ENCODE results near the gene GPR183.
A peak's percentile ranks its signal among the peaks of the same experiment; 100 is the strongest.

The GPR183 gene

DNA sequence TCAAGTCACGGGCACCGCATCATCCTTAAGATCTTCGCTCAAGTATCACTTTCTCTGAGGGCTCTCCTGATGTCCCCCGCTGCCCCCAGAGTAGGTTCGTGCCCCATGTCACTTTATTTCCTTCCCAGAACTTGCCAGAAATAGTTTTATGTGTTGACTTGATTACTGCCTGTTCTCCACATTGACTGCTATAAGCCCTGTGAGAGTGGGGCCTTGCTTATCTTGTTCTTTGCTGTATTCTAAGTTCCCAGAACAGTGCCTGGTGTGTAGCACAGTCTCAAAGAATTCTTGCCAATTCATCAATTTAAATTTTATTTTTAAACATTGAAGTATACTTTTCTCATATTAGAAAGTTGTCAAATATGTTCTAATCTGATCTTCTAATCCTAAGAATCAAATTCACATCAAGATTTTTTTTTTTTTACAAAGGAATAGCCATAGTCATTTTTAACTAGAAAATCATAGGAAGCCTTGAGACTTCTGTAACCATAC lies 32.1 kb upstream of the GPR183 start:
- no peak for DNase-seq (ENCODE audit: low read depth, low spot score)

DNA sequence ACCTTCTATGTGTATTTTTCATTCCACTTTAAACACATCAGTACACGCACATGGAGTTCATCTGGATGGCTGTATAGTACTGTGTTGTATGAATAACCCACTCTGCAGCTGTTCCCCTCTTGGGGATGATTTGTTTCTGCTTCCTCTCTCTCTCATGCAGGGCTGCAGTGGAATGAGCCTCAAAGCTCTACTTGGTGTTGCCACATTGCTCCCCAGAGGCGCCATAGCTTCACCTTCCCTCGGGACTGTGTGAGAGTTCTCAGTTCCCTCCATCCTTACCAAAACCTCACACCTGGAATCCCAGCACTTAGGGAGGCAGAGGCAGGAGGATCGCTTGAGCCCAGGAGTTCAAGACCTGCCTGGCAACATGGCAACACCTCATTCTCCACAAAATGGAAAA lies 28.4 kb upstream of the GPR183 start:
- DNase-seq (ENCODE audit: low read depth, low spot score), result no peak

DNA sequence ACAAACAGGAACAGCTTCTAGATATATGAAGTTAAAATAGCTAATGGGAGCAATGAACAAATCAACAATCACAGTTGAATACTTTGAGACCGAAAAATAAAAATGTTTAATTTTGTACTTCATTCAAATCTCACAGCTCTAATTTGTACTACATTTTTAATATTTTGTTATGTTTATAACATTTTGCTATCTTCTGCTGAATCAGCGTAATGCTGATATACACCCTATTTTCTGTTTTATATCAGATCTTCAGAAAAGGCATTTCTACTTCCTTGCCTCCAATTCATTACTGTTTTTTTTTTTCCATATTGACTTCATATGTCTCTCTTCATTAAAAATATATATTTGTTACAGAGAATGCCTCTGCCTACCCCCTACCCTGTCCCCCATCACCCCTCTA lies 27.9 kb upstream of the GPR183 start:
- no peak for DNase-seq (ENCODE audit: low read depth, low spot score)

DNA sequence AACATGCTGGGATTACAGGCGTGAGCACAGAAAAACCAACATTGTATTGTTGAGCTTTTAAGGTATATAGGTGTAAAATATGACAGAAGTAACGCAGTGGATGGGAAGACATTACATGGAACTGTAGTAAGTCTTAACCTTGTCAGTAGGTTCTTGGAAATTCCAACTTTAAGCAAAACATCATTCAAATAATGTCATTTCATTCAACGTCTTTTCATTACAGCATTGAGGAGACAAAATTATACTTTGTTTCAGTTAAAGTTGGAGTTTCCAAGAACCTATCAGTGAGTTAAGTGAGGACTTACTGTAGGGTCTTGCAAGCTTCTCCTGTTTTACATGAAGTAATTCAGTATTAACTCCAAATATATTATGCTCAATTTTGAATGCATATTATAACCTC lies 27.0 kb upstream of the GPR183 start:
- no peak for DNase-seq (ENCODE audit: low read depth, low spot score)

DNA sequence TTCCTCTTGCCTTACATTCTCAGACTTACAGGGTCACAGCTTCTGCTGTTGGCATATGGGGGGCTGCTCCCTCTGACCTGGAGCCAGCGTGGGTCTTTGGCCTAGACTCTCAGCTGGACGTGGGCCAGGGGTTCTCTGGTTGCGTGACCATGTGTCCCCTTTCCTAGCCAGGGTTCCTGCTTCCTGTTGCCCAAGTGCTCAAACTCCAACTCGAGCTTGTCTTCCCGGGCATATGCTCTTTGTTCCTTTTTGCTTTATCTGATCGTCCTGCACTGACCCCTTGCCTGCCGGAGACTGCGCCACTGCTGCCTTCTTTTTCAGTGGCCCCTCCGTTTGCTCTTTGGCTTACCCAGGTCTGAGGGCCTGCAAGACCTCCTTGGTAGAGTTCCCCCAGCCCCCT lies 25.3 kb upstream of the GPR183 start:
- no peak for DNase-seq (ENCODE audit: low read depth, low spot score)

DNA sequence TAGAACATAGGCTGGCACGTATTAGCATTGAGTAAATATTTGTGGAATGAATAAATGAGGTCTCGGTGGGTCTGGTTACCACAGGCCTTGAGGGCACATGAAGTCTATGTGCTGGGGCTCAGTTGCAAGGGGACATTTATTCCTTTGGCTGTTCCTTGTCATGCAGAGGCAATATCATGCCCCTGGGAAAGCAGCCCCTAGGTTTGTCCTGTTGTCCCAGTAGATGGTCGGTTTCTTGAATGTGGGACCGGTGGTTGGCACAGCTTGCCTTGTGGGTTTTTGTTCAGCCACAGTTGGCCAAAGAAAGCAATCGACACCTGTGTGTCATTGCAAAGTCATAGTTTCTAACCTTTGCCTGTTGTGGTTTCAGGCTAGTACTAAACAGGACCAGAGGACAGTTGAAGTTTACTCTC lies 24.7 kb upstream of the GPR183 start:
- DNase-seq (ENCODE audit: low read depth, low spot score), result peak; percentile 23

DNA sequence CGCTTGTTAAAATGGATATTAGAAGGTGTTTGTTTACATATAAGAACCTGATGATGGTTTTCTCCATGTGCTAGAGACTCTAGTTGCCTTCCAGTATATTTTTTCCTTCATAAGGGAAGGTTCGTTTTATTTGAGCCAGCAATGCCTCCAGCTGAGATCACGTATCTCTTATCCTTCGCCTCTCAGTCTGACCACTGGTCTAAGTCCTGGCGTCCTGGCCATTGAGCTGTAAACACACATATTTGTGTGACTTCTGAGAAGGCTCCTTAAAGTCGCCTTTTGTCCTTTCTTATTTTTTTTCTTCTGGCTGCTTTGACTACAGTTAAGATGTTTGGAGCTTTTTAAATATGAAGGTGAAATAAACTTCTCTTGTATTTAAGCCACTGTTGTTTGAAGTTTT lies 23.7 kb upstream of the GPR183 start:
- DNase-seq (ENCODE audit: low read depth, low spot score), result no peak

DNA sequence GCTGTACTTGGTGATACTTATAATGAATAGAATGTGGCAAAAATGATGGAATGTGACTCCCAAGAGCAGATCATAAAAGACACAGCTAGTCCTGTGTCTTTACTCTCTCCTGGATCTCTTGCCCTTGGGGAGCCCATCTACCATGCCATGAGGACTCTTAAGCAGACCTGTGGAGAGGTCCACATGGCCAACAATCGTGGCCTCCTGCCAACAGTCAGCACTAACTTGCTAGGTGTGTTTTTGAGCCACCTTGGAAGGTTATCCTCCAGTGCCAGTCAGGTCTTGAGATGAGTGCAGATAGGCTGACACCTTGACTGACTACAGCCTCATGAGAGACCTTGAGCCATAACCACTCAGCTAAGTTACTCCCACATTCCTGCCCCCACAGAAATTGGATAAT lies 22.3 kb upstream of the GPR183 start:
- DNase-seq (ENCODE audit: low read depth, low spot score), result no peak

DNA sequence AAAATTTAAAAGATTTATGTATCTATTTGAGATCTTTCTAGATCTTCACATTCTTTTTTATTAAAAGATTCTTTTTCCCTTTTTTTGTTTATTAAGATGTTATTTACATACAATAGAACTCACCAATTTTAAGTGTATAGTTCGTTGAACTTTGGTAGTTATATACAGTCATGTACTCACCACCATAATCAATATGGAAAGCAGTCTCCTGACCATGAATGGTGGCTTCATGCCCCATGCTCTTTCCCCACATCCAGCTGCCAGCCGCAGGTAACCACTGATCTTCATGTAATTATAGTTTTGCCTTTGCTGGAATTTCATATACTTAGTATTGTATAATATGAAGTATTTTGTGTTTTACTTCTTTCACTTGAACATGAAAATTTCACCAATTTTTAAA lies 20.6 kb upstream of the GPR183 start:
- no peak for DNase-seq (ENCODE audit: low read depth, low spot score)

DNA sequence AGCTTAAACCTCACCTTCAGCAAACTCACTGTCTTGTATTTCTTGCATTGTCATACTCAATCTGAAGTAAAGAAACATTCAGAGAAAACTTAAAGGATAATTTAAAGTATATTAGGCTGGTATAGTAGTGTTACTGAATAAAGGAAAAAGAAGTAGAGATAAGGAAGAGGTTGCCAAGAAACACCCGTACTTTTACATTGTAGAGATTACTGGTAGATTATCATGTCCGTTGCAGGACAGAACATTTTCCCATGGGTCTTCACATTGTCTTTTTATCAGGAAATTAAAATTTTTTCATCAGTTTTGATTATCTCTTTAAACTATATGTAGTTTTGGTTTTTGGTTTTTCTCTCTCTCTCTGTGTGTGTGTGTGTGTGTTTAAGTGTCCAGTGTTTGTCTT lies 19.9 kb upstream of the GPR183 start:
- DNase-seq (ENCODE audit: low read depth, low spot score), result no peak

DNA sequence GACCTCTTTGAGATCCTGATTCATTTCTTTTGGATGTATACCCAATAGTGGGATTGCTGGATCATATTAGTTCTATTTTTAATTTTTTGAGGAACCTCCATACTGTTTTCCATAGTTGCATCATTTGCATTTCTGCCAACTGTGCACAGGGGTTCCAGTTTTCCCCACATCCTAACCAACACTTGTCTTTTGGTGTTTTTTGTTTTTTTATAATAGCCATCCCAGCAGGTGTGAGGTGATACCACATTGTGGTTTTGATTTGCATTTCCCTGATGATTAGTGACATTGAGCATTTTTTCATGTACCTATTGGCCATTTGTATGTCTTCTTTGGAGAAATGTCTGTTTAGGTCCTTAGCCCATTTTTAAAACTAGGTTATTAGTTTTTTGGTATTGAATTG lies 18.8 kb upstream of the GPR183 start:
- no peak for DNase-seq (ENCODE audit: low read depth, low spot score)

DNA sequence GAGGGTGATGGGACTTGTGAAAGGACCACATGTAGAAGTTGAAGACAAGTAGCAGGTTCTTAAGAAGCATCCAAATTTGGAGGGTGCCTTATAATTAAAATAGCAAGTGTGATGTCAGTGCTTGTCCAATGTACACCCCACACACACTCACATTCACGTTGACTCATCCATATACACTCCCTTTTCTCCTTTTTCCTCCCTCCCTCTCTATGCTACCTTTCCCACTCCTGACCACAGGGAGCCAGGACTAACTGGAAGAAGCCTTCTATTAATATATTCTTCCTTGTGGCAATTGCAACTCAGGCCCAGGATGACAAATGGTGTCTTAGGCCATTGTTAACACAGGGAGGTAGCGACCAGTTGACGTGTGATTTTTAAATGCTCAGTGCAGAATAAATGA lies 16.3 kb upstream of the GPR183 start:
- DNase-seq (ENCODE audit: low read depth, low spot score), result no peak

DNA sequence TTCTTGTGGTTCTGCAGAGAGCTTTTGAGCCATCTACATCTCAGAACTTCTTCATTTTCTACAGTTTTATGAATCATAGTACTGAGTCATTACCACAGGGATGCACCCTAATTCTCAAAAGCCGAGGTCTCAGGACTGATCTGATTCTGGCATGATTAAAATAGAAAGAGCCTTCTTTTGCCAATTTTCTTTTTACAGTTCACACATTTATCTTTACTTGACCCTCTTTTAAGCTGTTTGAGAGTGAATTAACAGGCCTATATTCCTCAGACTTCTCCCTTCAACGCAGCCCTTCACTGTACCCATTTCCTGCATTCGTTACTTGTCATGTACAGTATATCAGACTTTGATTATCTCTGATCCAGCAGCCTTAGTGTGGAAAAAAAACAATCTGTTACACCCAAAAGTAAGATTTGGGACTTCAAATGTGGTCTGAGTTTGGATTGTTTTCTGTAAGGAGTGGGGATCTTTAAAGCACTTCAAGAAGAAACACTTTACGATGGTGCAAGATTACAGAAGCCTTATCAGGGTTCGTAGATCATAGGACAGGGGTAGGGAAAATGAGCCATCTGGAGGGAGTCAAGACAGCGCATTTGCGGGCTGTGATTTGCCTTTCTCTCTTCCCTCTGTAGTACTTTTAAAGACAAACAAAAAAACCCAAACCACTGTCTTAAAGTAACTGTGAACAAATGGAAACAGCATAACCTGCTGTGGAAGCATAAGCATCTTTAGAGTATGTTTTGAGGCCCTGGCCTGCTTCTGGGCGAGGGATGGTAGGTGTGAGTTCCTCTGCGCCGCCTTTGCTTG lies 15.3 kb upstream of the GPR183 start:
- DNase-seq (ENCODE audit: low read depth, low spot score), result peak; percentile 60

DNA sequence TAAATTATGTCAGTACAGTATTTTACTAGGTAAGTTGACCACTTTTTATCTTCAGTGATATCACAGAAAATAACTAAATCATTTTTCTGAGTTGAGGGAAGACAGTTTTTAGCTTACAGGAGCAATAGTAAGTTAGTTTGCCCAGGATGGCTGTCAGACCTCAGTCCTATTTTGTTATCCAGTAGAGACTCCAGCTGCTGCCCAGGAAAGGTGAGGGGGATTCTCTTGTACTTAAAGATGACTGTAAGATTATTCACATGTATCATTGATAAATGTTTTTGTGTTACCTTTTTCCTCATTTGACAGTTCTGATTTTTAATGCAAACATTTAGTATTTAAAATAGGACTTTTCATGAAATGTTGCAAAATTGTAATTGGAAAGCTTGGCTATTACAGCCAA lies 14.5 kb upstream of the GPR183 start:
- no peak for DNase-seq (ENCODE audit: low read depth, low spot score)

DNA sequence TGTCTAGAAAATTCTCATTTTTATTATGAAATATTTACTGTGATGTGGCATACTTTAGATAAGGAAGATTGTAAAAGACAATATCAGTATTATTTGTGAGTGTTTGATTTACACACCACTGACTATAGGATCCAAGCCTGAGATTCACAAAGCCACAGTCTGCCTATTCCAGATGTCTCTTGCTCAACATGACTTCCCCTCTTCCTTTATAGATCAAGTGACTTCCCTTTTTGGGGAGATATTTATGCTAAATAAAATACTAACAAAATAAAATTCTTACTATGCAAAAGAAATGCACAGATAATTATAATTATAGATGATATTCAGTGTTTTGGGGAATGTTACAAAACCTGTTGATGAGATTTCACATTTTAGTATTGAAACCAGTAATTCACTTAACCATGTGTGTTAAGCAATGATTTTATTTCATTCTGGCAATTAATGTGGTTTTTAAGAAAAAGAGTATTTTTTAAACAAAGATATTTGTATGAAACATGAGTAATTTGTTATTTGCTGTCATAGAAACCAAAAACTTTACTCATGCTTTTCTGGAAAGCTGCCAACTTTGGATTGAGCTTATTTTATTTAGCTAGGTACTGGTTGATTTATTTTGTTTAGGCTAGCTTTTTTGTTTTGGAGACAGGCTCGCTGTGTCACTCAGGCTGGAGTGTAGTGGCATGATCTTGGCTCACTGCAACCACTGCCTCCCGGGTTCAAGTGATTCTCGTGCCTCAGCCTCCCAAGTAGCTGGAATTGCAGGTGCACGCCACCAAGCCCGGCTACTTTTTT lies 13.7 kb upstream of the GPR183 start:
- DNase-seq (ENCODE audit: low read depth, low spot score), result peak; percentile 66

DNA sequence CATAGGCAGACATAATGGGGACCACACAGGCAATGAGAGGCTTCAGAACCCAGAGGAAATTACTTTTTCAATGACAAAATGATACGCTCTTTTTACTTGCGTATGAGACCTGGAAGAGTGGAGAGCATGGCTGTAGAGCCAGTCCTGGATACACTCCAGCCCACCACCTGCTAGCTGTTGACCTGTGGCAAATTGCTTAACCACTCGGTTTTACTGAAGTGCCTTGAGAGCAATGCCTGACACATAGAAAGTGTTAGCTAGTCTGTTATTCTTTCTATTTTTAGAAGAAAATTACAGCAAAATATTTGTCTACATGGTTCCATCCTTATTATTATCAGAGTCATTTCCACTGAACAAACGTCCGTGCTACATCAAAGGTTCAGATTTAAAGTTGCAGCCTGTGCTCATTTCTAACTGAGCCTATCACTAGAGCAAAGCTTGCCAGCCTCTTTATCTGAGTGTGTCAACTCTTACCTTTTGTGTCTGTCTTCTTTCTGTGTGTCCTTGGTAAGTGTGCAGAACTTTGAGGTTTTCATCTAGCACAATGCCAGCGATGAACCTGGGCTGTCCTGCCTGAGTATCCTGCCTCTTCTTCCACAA lies 9.6 kb upstream of the GPR183 start:
- no peak for DNase-seq (ENCODE audit: low read depth, low spot score)

DNA sequence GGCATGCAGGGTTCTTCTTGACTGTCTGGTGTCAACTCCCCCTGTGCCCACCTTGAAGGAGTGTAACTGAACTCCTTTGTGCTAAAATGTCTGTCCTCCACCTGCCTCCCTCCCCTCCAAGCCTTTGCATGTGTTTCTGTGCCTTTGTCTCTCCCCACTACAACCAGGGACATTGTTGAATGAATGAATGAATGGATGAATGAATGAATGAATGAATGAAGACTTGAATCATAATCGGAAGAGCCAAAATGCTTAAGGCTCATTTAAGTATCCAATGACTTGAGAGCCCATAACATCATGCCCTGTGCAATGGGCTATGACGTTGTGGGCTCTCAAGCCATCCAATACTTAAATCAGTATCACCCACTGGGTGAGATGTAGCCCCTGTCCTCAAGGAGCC lies 9.0 kb upstream of the GPR183 start:
- DNase-seq (ENCODE audit: low read depth, low spot score), result no peak

DNA sequence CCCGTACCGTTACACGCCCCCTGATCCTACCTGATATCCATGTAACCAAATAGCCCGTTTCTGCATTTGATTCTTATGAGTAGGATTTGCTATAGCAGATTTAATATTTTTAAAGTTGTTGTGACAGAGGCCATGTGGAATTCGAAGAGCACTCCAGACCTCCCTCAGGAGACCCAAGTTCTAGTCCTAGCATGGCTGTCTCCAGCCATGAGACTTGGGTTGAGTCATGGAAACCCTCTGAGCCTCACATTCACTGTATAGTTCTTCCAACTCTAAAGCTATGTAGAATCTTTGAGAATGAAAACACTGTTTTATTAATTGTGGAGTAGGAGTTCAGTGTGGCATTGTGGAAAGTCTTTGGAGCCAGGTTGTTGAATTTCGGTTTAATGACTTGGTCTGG lies 8.0 kb upstream of the GPR183 start:
- no peak for DNase-seq (ENCODE audit: low read depth, low spot score)

DNA sequence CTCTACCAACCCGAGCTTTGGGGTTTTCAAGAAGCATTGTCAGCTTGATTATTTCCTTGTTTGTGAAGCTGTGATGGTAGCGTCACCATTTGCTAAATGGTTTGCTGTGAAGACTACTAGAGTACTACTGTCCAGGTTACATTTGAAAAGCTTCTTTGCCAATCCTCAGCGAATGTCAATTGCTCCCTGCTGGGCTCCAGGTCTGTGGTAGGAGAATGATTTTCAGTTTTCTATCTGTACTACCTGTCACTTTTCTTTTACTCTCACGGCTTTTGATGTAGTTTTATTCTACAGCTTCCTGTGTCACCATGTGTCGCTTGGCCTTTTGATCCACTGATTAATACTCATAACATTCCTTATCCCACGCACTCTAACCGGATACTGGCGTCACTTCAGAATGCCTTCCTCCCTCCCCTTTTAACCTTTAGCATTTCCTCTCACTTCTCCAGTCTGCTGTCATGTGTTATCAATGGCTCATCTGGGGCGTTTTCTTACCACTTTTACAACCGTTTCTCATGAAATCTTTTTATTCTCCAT lies 7.5 kb upstream of the GPR183 start:
- no peak for DNase-seq (ENCODE audit: low read depth, low spot score)

DNA sequence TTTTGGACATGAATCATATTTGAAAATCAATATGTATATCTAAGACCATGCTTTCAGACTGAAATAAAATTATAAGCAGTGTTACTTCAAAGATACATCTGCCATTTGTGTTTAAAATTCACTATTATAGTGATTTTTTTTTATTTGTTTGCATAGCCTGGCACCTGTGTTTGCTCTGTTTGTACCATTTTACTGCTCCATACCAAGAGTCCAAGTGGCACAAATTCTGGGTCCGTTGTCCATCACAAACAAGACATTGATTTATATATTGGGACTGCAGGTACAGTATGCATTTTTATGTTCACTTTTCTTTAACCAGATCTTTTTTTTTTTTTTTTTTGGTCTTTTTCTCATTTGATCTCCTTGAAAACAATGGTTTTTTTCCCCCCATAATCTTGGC lies 6.7 kb upstream of the GPR183 start:
- no peak for DNase-seq (ENCODE audit: low read depth, low spot score)

DNA sequence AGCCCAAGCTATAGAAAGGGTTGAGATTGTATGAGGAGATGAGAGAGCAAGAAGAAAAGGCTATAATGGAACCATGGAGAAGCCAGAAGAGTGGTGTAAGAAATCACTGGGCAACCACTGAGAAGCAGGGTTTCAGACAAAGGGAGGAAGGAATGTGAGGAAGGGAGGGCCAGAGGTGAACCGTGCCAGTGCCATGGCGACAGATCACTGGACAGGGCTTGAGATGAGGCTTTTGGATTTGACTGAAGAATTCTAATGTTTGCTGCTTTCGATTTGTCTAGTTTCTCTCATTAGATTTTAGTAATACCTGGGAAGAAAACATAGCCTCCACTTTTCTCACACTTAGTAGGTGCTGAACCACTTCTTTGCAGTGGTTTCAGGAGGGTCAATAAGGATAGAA lies 6.3 kb upstream of the GPR183 start:
- DNase-seq (ENCODE audit: low read depth, low spot score), result peak; percentile 42

DNA sequence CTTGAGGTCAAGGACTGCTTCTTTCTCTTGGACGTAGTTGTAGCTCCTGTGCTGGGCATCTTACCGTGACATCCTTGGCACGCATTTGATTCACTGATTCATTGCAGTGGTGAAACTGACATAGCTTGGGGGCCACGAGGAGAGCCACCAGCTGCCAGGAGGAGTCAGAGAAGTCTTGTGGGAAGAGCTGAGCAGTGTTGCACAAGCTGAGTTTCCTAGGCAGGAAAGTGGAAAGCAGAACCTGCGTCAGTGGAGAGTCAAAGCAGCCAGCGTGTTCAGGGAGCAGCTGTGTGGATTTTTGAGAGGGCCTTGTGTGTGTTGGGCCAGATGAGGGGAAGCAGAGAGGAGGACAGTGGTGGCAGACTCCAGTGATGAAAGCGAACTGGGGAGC lies 5.3 kb upstream of the GPR183 start:
- DNase-seq (ENCODE audit: low read depth, low spot score), result no peak
